ENCODE data around the gene SFMBT1.

Gene SFMBT1

DNA sequence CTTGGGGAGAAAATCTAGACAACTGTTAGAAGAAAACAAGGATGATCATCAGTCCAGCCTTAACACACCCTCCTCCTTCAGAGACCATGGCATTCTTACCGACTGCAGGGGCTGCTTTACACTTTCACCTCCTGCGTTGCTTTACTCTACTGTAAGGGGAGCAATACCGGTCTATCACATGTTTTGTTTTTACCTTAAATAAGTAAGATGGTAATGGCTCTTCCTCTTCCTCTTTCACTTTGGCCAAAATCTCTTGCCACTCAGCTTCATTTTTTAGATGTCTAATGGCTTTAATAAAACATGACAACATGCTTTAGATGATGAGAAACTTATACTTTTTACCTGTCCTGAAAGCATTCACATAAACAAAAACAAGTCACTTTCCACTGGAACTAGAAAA is 115.1 kb downstream of the SFMBT1 start:
- H3K4me3 ChIP-seq (ENCODE audit: insufficient read depth, low read depth, low read length, poor library complexity, severe bottlenecking) = no peak overlapping the region
- no peaks in the 10 kb centered on the region for H3K4me1 ChIP-seq (ENCODE audit: control insufficient read depth, insufficient read depth, low read length, poor library complexity, severe bottlenecking)
- H3K9me3 ChIP-seq (ENCODE audit: control insufficient read depth, low read length) = no peaks in the 10 kb centered on the region
- no peak overlapping the region for H3K27ac ChIP-seq (ENCODE audit: insufficient read depth, low read length, poor library complexity, severe bottlenecking)
- peaks cover 22% of the 10 kb centered on the region for H3K36me3 ChIP-seq (ENCODE audit: control insufficient read depth, insufficient read depth, low read length)
- no peaks in the 10 kb centered on the region for H3K27me3 ChIP-seq (replicated peaks; ENCODE audit: control insufficient read depth, insufficient read depth, low read length, poor library complexity, severe bottlenecking)
- no peak for DNase-seq

- H3K36me3 ChIP-seq (ENCODE audit: control insufficient read depth, insufficient read depth, low read length) = peaks cover 35% of the 10 kb centered on the region
- no peaks in the 10 kb centered on the region for H3K9me3 ChIP-seq (ENCODE audit: control insufficient read depth, low read length)
- H3K27ac ChIP-seq (ENCODE audit: insufficient read depth, low read length, poor library complexity, severe bottlenecking) = no peak overlapping the region
- no peaks in the 10 kb centered on the region for H3K4me1 ChIP-seq (ENCODE audit: control insufficient read depth, insufficient read depth, low read length, poor library complexity, severe bottlenecking)
- no peak overlapping the region for H3K4me3 ChIP-seq (ENCODE audit: insufficient read depth, low read depth, low read length, poor library complexity, severe bottlenecking)
- H3K27me3 ChIP-seq (replicated peaks; ENCODE audit: control insufficient read depth, insufficient read depth, low read length, poor library complexity, severe bottlenecking) = no peaks in the 10 kb centered on the region
- no peak for DNase-seq
Observed at GRCh38 chr3:52926554-52926953, 119.3 kb downstream of the SFMBT1 start.

- Histone ChIP-seq H3K9me3 (ENCODE audit: control insufficient read depth, low read length) (no peaks in the 10 kb centered on the region), H3K27me3 (replicated peaks; ENCODE audit: control insufficient read depth, insufficient read depth, low read length, poor library complexity, severe bottlenecking) (no peaks in the 10 kb centered on the region), H3K36me3 (ENCODE audit: control insufficient read depth, insufficient read depth, low read length) (peaks cover 44% of the 10 kb centered on the region), H3K27ac (ENCODE audit: insufficient read depth, low read length, poor library complexity, severe bottlenecking) (no peak overlapping the region), H3K4me1 (ENCODE audit: control insufficient read depth, insufficient read depth, low read length, poor library complexity, severe bottlenecking) (no peaks in the 10 kb centered on the region), H3K4me3 (ENCODE audit: insufficient read depth, low read depth, low read length, poor library complexity, severe bottlenecking) (no peak overlapping the region)
- no peak for DNase-seq
Observed at GRCh38 chr3:52925405-52926313, 120.2 kb downstream of the SFMBT1 start.

DNA sequence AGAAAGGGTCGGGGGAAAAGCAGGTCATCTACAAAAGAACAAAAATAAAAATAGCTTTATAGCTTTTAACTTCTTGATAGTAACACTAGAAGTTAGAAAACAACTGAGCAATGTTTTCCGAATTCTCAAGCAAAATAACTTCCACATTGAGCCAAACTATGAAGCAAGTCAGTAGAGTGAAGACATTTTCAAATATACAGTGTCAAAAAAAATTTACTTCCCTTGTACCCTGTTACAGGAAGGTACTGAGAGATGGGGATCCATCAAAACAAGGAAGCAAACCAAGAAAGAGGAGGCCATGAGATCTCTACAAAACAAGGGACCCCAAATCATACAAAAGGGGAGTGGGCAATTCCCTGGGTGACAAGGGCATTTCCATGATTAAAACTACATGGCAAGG is 121.9 kb downstream of the SFMBT1 start:
- no peaks in the 10 kb centered on the region for H3K27me3 ChIP-seq (replicated peaks; ENCODE audit: control insufficient read depth, insufficient read depth, low read length, poor library complexity, severe bottlenecking)
- no peaks in the 10 kb centered on the region for H3K9me3 ChIP-seq (ENCODE audit: control insufficient read depth, low read length)
- no peaks in the 10 kb centered on the region for H3K4me1 ChIP-seq (ENCODE audit: control insufficient read depth, insufficient read depth, low read length, poor library complexity, severe bottlenecking)
- no peak overlapping the region for H3K27ac ChIP-seq (ENCODE audit: insufficient read depth, low read length, poor library complexity, severe bottlenecking)
- no peak overlapping the region for H3K4me3 ChIP-seq (ENCODE audit: insufficient read depth, low read depth, low read length, poor library complexity, severe bottlenecking)
- H3K36me3 ChIP-seq (ENCODE audit: control insufficient read depth, insufficient read depth, low read length) = peaks cover 46% of the 10 kb centered on the region
- no peak for DNase-seq

- Histone ChIP-seq H3K27me3 (replicated peaks; ENCODE audit: control insufficient read depth, insufficient read depth, low read length, poor library complexity, severe bottlenecking) (no peaks in the 10 kb centered on the region), H3K9me3 (ENCODE audit: control insufficient read depth, low read length) (no peaks in the 10 kb centered on the region), H3K4me1 (ENCODE audit: control insufficient read depth, insufficient read depth, low read length, poor library complexity, severe bottlenecking) (no peaks in the 10 kb centered on the region), H3K27ac (ENCODE audit: insufficient read depth, low read length, poor library complexity, severe bottlenecking) (no peak overlapping the region), H3K4me3 (ENCODE audit: insufficient read depth, low read depth, low read length, poor library complexity, severe bottlenecking) (no peak overlapping the region), H3K36me3 (ENCODE audit: control insufficient read depth, insufficient read depth, low read length) (peaks cover 67% of the 10 kb centered on the region)
- no peak for DNase-seq
Observed at GRCh38 chr3:52920841-52921240, 125.0 kb downstream of the SFMBT1 start.

DNA sequence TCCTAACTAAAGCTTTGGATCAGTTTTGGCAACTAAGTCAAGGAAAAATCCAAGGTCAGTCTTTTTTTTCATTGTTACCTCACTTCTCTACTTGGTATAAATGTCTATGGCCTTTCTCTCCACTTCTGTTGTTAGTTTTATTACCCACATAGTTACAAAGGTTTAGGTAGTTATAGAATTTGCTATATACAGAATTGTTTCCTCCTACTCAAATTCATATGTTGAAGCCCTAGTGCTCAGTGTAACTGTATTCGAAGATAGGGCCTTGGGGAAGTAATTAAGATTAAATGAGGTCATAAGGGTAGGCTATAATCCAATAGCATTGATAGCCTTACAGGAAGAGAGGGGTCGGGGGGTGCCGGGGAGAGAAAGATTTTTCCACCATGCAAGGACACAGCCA is 128.8 kb downstream of the SFMBT1 start:
- Histone ChIP-seq H3K36me3 (ENCODE audit: control insufficient read depth, insufficient read depth, low read length) (peaks cover 86% of the 10 kb centered on the region), H3K9me3 (ENCODE audit: control insufficient read depth, low read length) (no peaks in the 10 kb centered on the region), H3K4me3 (ENCODE audit: insufficient read depth, low read depth, low read length, poor library complexity, severe bottlenecking) (no peak overlapping the region), H3K27ac (ENCODE audit: insufficient read depth, low read length, poor library complexity, severe bottlenecking) (no peak overlapping the region), H3K27me3 (replicated peaks; ENCODE audit: control insufficient read depth, insufficient read depth, low read length, poor library complexity, severe bottlenecking) (no peaks in the 10 kb centered on the region), H3K4me1 (ENCODE audit: control insufficient read depth, insufficient read depth, low read length, poor library complexity, severe bottlenecking) (no peaks in the 10 kb centered on the region)
- DNase-seq = no peak

- no peak for DNase-seq
- no peak overlapping the region for H3K27ac ChIP-seq (ENCODE audit: insufficient read depth, low read length, poor library complexity, severe bottlenecking)
- no peaks in the 10 kb centered on the region for H3K9me3 ChIP-seq (ENCODE audit: control insufficient read depth, low read length)
- H3K4me3 ChIP-seq (ENCODE audit: insufficient read depth, low read depth, low read length, poor library complexity, severe bottlenecking) = no peak overlapping the region
- no peaks in the 10 kb centered on the region for H3K4me1 ChIP-seq (ENCODE audit: control insufficient read depth, insufficient read depth, low read length, poor library complexity, severe bottlenecking)
- H3K27me3 ChIP-seq (replicated peaks; ENCODE audit: control insufficient read depth, insufficient read depth, low read length, poor library complexity, severe bottlenecking) = no peaks in the 10 kb centered on the region
- peaks cover 83% of the 10 kb centered on the region for H3K36me3 ChIP-seq (ENCODE audit: control insufficient read depth, insufficient read depth, low read length)
Observed at GRCh38 chr3:52915294-52915693, 130.6 kb downstream of the SFMBT1 start.

DNA sequence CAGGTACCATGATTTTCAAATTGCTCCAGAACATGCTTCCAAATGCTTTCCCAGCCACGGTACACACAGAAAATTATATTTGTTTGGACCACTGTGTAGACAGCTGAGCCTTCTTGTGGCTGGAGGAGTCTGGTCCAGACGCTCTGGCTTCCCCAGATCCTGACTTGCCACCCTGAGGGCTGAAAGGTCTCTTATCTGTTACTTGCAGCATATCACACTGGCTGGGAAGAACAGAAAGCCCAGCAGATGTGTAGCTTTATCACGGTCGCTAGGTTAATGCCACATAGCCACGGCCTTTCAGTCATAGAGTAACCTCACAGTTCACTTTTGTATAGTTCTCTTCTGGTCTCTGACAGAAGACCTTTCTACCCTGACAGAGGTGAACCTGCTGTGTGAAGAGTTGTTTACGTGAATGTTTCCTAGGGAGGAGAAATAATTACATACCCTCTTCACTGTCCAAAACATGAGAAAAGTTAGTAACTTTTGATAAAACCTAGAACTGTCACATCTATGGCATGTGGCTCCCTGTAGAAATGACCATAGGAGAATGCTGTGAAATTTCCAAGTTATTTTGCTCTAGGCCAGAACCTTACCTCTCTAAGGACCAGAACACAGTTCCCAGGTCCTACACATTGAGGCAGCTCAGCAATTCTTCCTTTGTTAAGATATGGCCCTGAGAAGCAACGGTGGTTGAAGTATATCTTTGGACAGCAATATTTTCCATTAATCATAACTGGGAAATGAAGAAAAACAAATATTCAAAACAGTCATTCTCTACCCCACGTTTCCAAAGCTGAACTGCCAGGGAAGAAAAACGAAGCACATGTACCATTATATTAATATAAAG is 132.8 kb downstream of the SFMBT1 start:
- H3K36me3 ChIP-seq (ENCODE audit: control insufficient read depth, insufficient read depth, low read length) = peaks cover 81% of the 10 kb centered on the region
- H3K9me3 ChIP-seq (ENCODE audit: control insufficient read depth, low read length) = no peaks in the 10 kb centered on the region
- H3K4me3 ChIP-seq (ENCODE audit: insufficient read depth, low read depth, low read length, poor library complexity, severe bottlenecking) = no peak overlapping the region
- no peaks in the 10 kb centered on the region for H3K27me3 ChIP-seq (replicated peaks; ENCODE audit: control insufficient read depth, insufficient read depth, low read length, poor library complexity, severe bottlenecking)
- DNase-seq = no peak
- no peaks in the 10 kb centered on the region for H3K4me1 ChIP-seq (ENCODE audit: control insufficient read depth, insufficient read depth, low read length, poor library complexity, severe bottlenecking)
- H3K27ac ChIP-seq (ENCODE audit: insufficient read depth, low read length, poor library complexity, severe bottlenecking) = no peak overlapping the region

- DNase-seq = no peak
- Histone ChIP-seq H3K36me3 (ENCODE audit: control insufficient read depth, insufficient read depth, low read length) (peaks cover 73% of the 10 kb centered on the region), H3K27me3 (replicated peaks; ENCODE audit: control insufficient read depth, insufficient read depth, low read length, poor library complexity, severe bottlenecking) (no peaks in the 10 kb centered on the region), H3K4me1 (ENCODE audit: control insufficient read depth, insufficient read depth, low read length, poor library complexity, severe bottlenecking) (no peaks in the 10 kb centered on the region), H3K4me3 (ENCODE audit: insufficient read depth, low read depth, low read length, poor library complexity, severe bottlenecking) (no peak overlapping the region), H3K27ac (ENCODE audit: insufficient read depth, low read length, poor library complexity, severe bottlenecking) (no peak overlapping the region), H3K9me3 (ENCODE audit: control insufficient read depth, low read length) (no peaks in the 10 kb centered on the region)
Observed at GRCh38 chr3:52910823-52911222, 135.1 kb downstream of the SFMBT1 start.

DNA sequence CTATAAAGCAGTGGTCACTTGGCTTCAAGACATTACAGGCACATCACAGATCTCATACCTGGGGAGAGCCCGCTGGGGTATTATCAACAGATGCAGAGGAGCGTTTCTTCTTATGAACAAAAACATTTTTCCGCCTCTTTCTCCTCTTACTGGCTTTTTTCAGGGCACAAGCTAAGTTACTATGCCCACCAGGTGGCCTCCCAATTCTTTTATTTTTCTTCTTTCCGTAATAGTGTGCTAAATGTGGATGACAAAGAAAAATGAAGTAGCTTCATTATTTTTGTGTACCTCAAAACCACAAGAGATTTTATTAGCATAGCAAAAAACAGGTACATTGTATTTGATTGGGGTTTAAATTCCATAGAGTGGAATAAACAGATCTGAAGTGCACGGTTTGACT is 138.4 kb downstream of the SFMBT1 start:
- DNase-seq = no peak
- H3K27ac ChIP-seq (ENCODE audit: insufficient read depth, low read length, poor library complexity, severe bottlenecking) = no peak overlapping the region
- H3K27me3 ChIP-seq (replicated peaks; ENCODE audit: control insufficient read depth, insufficient read depth, low read length, poor library complexity, severe bottlenecking) = no peaks in the 10 kb centered on the region
- H3K9me3 ChIP-seq (ENCODE audit: control insufficient read depth, low read length) = no peaks in the 10 kb centered on the region
- H3K4me1 ChIP-seq (ENCODE audit: control insufficient read depth, insufficient read depth, low read length, poor library complexity, severe bottlenecking) = no peaks in the 10 kb centered on the region
- no peak overlapping the region for H3K4me3 ChIP-seq (ENCODE audit: insufficient read depth, low read depth, low read length, poor library complexity, severe bottlenecking)
- peaks cover 65% of the 10 kb centered on the region for H3K36me3 ChIP-seq (ENCODE audit: control insufficient read depth, insufficient read depth, low read length)
